GM12878 (cell line): Measurements from ENCODE around the gene PITPNM1. TPM values are rescaled to one million over a fixed set of nuclear protein-coding genes. Genes with fewer than 3 reads are reported as not detected.

ENCODE experiments used
- ATAC-seq: fragments of 200-7000 bp; cut with Tn5 transposase; 3 replicates; pipeline ENCODE4 v1.9.1; 2020; ENCODE audit warnings: mild to moderate bottlenecking, moderate library complexity
- BruUV-seq: library from RNA; stranded (reverse); fragments of 400-500 nt; replicated peaks from 2 replicates; lab custom pipeline; 2021; lab: Mats Ljungman, UMichigan
- CTCF ChIA-PET: fragments of 300-600 bp; sonication (Branson Sonifier 250); formaldehyde crosslinking; extraction: SDS; loops from one replicate; lab custom pipeline; 2021; ENCODE audit warnings: inconsistent platforms; lab: Yijun Ruan, JAX
- POLR2A ChIA-PET: fragments of 350-600 bp; formaldehyde crosslinking; extraction: SDS; loops from one replicate; lab custom pipeline; 2021; ENCODE audit warnings: inconsistent platforms; lab: Charles Lee
- RAD21 ChIA-PET: fragments of 300-600 bp; sonication (Branson Sonifier 250); formaldehyde crosslinking; loops from one replicate; lab custom pipeline; 2023; ENCODE audit warnings: antibody characterized with exemption; ENCODE audit not compliant: unreplicated experiment; lab: Charles Lee
- SMC1A ChIA-PET: fragments of 300-600 bp; sonication (Branson Sonifier 250); formaldehyde crosslinking; loops from one replicate; lab custom pipeline; 2023; ENCODE audit not compliant: unreplicated experiment, uncharacterized antibody; lab: Charles Lee
- DNase-seq: peaks from one replicate; pipeline ENCODE4 v3.0.0-alpha.2; 2011; ENCODE audit warnings: low read depth, low spot score
- FAIRE-seq: peaks from 3 replicates; lab custom pipeline; 2011; peaks lifted over from hg19 to GRCh38; lab: Jason Lieb, UNC
- H2AFZ ChIP-seq: 2 replicates; pipeline ENCODE4 v1.6.0; 2011; ENCODE audit warnings: low read depth, low read length, control low read depth; ENCODE audit not compliant: control insufficient read depth
- H3K27ac ChIP-seq: 2 replicates; pipeline ENCODE4 v1.5.1; 2011; ENCODE audit warnings: control low read depth; ENCODE audit not compliant: control insufficient read depth, insufficient read depth
- H3K27me3 ChIP-seq, 2 experiments: replicated peaks in 1 of 2; 2 replicates each; pipeline versions ENCODE4 v1.6.0 to v1.6.1; 2011; ENCODE audit warnings: low read length in 1 of 2; ENCODE audit not compliant: control insufficient read depth in 2 of 2, insufficient read depth in 2 of 2
- H3K36me3 ChIP-seq, 2 experiments: 2 replicates each; pipeline ENCODE4 v1.5.1; 2011; ENCODE audit warnings: low read length in 1 of 2; ENCODE audit not compliant: control insufficient read depth in 2 of 2, insufficient read depth in 2 of 2
- H3K4me1 ChIP-seq: 2 replicates; pipeline ENCODE4 v1.6.1; 2011; ENCODE audit warnings: mild to moderate bottlenecking, low read length, moderate library complexity, mixed read lengths; ENCODE audit not compliant: control insufficient read depth, insufficient read depth
- H3K4me2 ChIP-seq: 2 replicates; pipeline ENCODE4 v1.6.0; 2011; ENCODE audit warnings: control low read depth; ENCODE audit not compliant: control insufficient read depth, insufficient read depth
- H3K4me3 ChIP-seq: fragments of 200-600 bp; sonication (generic); 2 replicates; pipeline ENCODE4 v1.5.1; 2016
- H3K79me2 ChIP-seq: 2 replicates; pipeline ENCODE4 v1.6.0; 2011; ENCODE audit warnings: low read length; ENCODE audit not compliant: control insufficient read depth, insufficient read depth
- H3K9ac ChIP-seq: 2 replicates; pipeline ENCODE4 v1.8.0; 2011; ENCODE audit warnings: low read length, control low read depth, mixed read lengths; ENCODE audit not compliant: control insufficient read depth, insufficient read depth
- H3K9me3 ChIP-seq: replicated peaks from 3 replicates; pipeline ENCODE4 v1.5.1; 2011; ENCODE audit warnings: mild to moderate bottlenecking, low read length; ENCODE audit not compliant: control insufficient read depth, insufficient read depth
- H4K20me1 ChIP-seq: 2 replicates; pipeline ENCODE4 v1.6.0; 2011; ENCODE audit not compliant: control insufficient read depth, insufficient read depth
- CBX3 ChIP-seq: fragments of 200-600 bp; sonication (generic); IDR thresholded peaks from 2 replicates; pipeline ENCODE4 v1.6.1; 2016; ENCODE audit warnings: low read depth, borderline replicate concordance
- EED ChIP-seq: sonication (generic); IDR thresholded peaks from 2 replicates; pipeline ENCODE4 v1.6.1; 2016; ENCODE audit warnings: antibody characterized with exemption, low read depth
- EGR1 ChIP-seq, 2 experiments: IDR thresholded peaks; 1 replicate in 1 of 2; 2 replicates in 1 of 2; pipeline ENCODE4 v1.6.1; 2011 to 2012; ENCODE audit warnings: low read depth in 2 of 2, low read length in 2 of 2, borderline replicate concordance in 1 of 2, mild to moderate bottlenecking in 1 of 2, moderate library complexity in 1 of 2
- FOS ChIP-seq: IDR thresholded peaks from 3 replicates; pipeline ENCODE4 v1.6.1; 2011; ENCODE audit warnings: borderline replicate concordance; ENCODE audit not compliant: insufficient read length; ENCODE audit errors: extremely low read depth
- GABPA ChIP-seq: IDR thresholded peaks from 2 replicates; pipeline ENCODE4 v1.6.1; 2014; ENCODE audit warnings: antibody characterized with exemption, low read depth, mild to moderate bottlenecking, inconsistent platforms
- HDAC6 ChIP-seq: fragments of 200-600 bp; sonication (generic); IDR thresholded peaks from one replicate; pipeline ENCODE4 v1.8.0; 2017; ENCODE audit warnings: antibody characterized with exemption; ENCODE audit not compliant: unreplicated experiment
- IKZF1 ChIP-seq: fragments of 450-650 bp; conservative IDR thresholded peaks from 2 replicates; pipeline ENCODE4 v1.6.1; 2017; ENCODE audit warnings: antibody characterized with exemption, mild to moderate bottlenecking
- JUND ChIP-seq: IDR thresholded peaks from 2 replicates; pipeline ENCODE4 v1.6.1; 2012; ENCODE audit warnings: low read depth, mild to moderate bottlenecking, low read length, improper control_type of control experiment, moderate library complexity
- NFYB ChIP-seq: IDR thresholded peaks from 2 replicates; pipeline ENCODE4 v1.6.1; 2011; ENCODE audit warnings: low read depth, mild to moderate bottlenecking, low read length, improper control_type of control experiment, moderate library complexity; ENCODE audit not compliant: insufficient read depth
- NR2C2 ChIP-seq: IDR thresholded peaks from 2 replicates; pipeline ENCODE4 v1.6.1; 2011; ENCODE audit warnings: borderline replicate concordance, low read depth; ENCODE audit not compliant: control insufficient read depth, insufficient read length
- RCOR1 ChIP-seq: conservative IDR thresholded peaks from 2 replicates; pipeline ENCODE4 v1.6.1; 2012; ENCODE audit warnings: low read depth, low read length, improper control_type of control experiment
- STAT1 ChIP-seq: fragments of 450-650 bp; conservative IDR thresholded peaks from 2 replicates; pipeline ENCODE4 v1.6.1; 2014; ENCODE audit warnings: antibody characterized with exemption, mild to moderate bottlenecking
- SUPT20H ChIP-seq: IDR thresholded peaks from 2 replicates; pipeline ENCODE4 v1.6.1; 2011; ENCODE audit warnings: low read depth, mild to moderate bottlenecking, low read length, moderate library complexity, borderline replicate concordance; ENCODE audit not compliant: control insufficient read depth
- TARDBP ChIP-seq: IDR thresholded peaks from 2 replicates; pipeline ENCODE4 v1.6.1; 2016; ENCODE audit warnings: borderline replicate concordance
- ZBTB4 ChIP-seq: fragments of 450-650 bp; formaldehyde crosslinking; IDR thresholded peaks from 2 replicates; pipeline ENCODE4 v1.4.0; 2022; ENCODE audit warnings: mild to moderate bottlenecking, moderate library complexity
- ZNF592 ChIP-seq: fragments of 450-650 bp; IDR thresholded peaks from 2 replicates; pipeline ENCODE4 v1.6.1; 2017; ENCODE audit warnings: mild to moderate bottlenecking, moderate library complexity
- WGBS: methylation state at CpG from one replicate; pipeline ENCODE4 v1.1.6; 2016; ENCODE audit warnings: low lambda C conversion rate; ENCODE audit not compliant: insufficient replicate concordance, insufficient coverage; ENCODE audit errors: missing lambda C conversion rate; 5-methylcytosine and 5-hydroxymethylcytosine counted together
- in situ Hi-C: fragments of 300-500 bp; cut with MboI; formaldehyde crosslinking; loops from 9 replicates; pipeline ENCODE4 v1.14.3; 2018; ENCODE audit warnings: mixed read lengths
- intact Hi-C: fragments of 100-400 bp; cut with micrococcal nuclease; formaldehyde crosslinking; loops from one replicate; pipeline ENCODE4 v1.14.2; 2022; ENCODE audit not compliant: unreplicated experiment
- polyA plus RNA-seq, 11 experiments: library from polyadenylated mRNA; depleted of rRNA in 4 of 11; unstranded in 6 of 11; stranded (reverse) in 5 of 11; fragments of >200 nt; fragmentation: Nextera tagmentation in 4 of 11; fragmentation: Illumina TruSeq in 1 of 11; extraction: Ambion mirVana in 4 of 11; extraction: Trizol in 1 of 11; gene quantifications; 1 replicate in 1 of 11; 2 replicates in 10 of 11; pipeline versions ENCODE4 v1.2.1 to v1.2.3, GENCODE V29; 2011 to 2016; ENCODE audit warnings: inconsistent platforms in 2 of 11, missing spikeins in 2 of 11, low read depth in 1 of 11
- total RNA-seq, 4 experiments: library from RNA; depleted of rRNA in 3 of 4; stranded (reverse); fragments of >200 nt in 3 of 4; fragmentation: Illumina TruSeq in 1 of 4; extraction: Trizol in 1 of 4; gene quantifications; 2 replicates each; pipeline versions ENCODE4 v1.2.1 to v1.2.3, GENCODE V29; 2013 to 2021

PITPNM1 gene
- total and polyA plus RNA-seq, 10 of the 15 experiments (the other 5 are each of a cell fraction or from before 2014, with no cell fraction given), result 0.11 to 56.8 (median 16.5) TPM

GRCh38 chr11:67542971-67543370, 37.8 kb upstream of the PITPNM1 start:
- FAIRE-seq, result no peak
- TF ChIP-seq IKZF1, result no peak
- no peak for TF ChIP-seq ZNF592
- no peak for TF ChIP-seq NR2C2
- no peak for TF ChIP-seq TARDBP
- no peak for TF ChIP-seq JUND
- TF ChIP-seq ZBTB4 (CRISPR knock-in tag), result no peak
- TF ChIP-seq EGR1 (IDR thresholded peaks at IDR 0.05; ENCODE audit: borderline replicate concordance in 1 of 2, low read depth in 2 of 2, low read length in 2 of 2), result no peak
- TF ChIP-seq EED, result no peak
- no peak for TF ChIP-seq STAT1
- no peak for TF ChIP-seq SUPT20H
- no peak for TF ChIP-seq RCOR1
- TF ChIP-seq NFYB, result no peak
- TF ChIP-seq FOS, result no peak
- no peak for TF ChIP-seq CBX3
- no peak for TF ChIP-seq GABPA
- TF ChIP-seq HDAC6, result no peak

More at GRCh38 chr11:67542971-67543370, 37.8 kb upstream of the PITPNM1 start:
- Histone ChIP-seq H3K27me3 (no peaks in the 10 kb centered on the region; a peak in 1 of 4 replicates), H3K4me3 (no peak overlapping the region), H3K4me2 (no peak overlapping the region), H3K79me2 (no peaks in the 10 kb centered on the region), H3K4me1 (no peaks in the 10 kb centered on the region), H4K20me1 (no peaks in the 10 kb centered on the region), H3K9me3 (no peaks in the 10 kb centered on the region; the same call in 2 of the 3 replicates), H2AFZ (no peak overlapping the region), H3K9ac (no peak overlapping the region), H3K27ac (no peak overlapping the region), H3K36me3 (no peaks in the 10 kb centered on the region)
- ChIA-PET CTCF (interaction anchor here (0.7 kb wide), 1 partner anchor 398 kb away, joined by 3 read pairs; no protein-coding TSS in a partner anchor), RAD21 (no interaction called here), POLR2A (no interaction called here), SMC1A (interaction anchor here (0.7 kb wide), 1 partner anchor 50 kb away, joined by 3 read pairs; no protein-coding TSS in a partner anchor)
- in situ Hi-C loops (no loop called here), intact Hi-C loops (no loop called here)
- BruUV-seq, result no TSS peak
- WGBS, result 31% methylated on average over 7 of the region's 7 CpGs
- DNase-seq (no peak), ATAC-seq (no peak)
